Activated CD8-positive, alpha-beta memory T cell treated with anti-CD3 and anti-CD28 coated beads, Interleukin-2, amount 50 U/mL, for 24 hours (primary cell): Measurements from ENCODE around the gene RAB40B.

Experiments used
- DNase-seq: peaks from one replicate; pipeline ENCODE4 v3.0.0-alpha.2; 2020; ENCODE audit errors: extremely low read depth

Gene RAB40B

GRCh38 chr17:82716203-82717010 is 17.9 kb upstream of the RAB40B start, which contains the start of gene FN3KRP:
TSS of gene FN3KRP (plus strand) at chr17:82716706. CDS start at chr17:82716756, 50 bp downstream.
- DNase-seq, result peak; percentile 78

GRCh38 chr17:82713071-82713723 is 14.7 kb upstream of the RAB40B start:
- DNase-seq, result no peak

- no peak for DNase-seq
Observed at GRCh38 chr17:82710499-82711232, 12.2 kb upstream of the RAB40B start.

- no peak for DNase-seq
Observed at GRCh38 chr17:82709676-82710498, 11.4 kb upstream of the RAB40B start.

GRCh38 chr17:82709024-82709675 is 10.7 kb upstream of the RAB40B start:
- DNase-seq, result no peak

- DNase-seq, result no peak
Observed at GRCh38 chr17:82705756-82706155, 7.3 kb upstream of the RAB40B start.

- no peak for DNase-seq
Observed at GRCh38 chr17:82704886-82705285, 6.4 kb upstream of the RAB40B start.

- no peak for DNase-seq
Observed at GRCh38 chr17:82703935-82704865, 5.7 kb upstream of the RAB40B start.

GRCh38 chr17:82703036-82703745 is 4.7 kb upstream of the RAB40B start:
- DNase-seq, result no peak

GRCh38 chr17:82702231-82702927 is 3.9 kb upstream of the RAB40B start:
- DNase-seq, result no peak

- DNase-seq, result no peak
Observed at GRCh38 chr17:82699551-82699950, 1.1 kb upstream of the RAB40B start.

GRCh38 chr17:82698974-82699442 is 510 bp upstream of the RAB40B start:
- DNase-seq, result no peak

- DNase-seq, result no peak
Observed at GRCh38 chr17:82697808-82698064, 762 bp downstream of the RAB40B start.

GRCh38 chr17:82696916-82697807 is 1.3 kb downstream of the RAB40B start:
- DNase-seq, result no peak

GRCh38 chr17:82696259-82696658 is 2.2 kb downstream of the RAB40B start:
- no peak for DNase-seq

GRCh38 chr17:82694647-82695046 is 3.9 kb downstream of the RAB40B start:
- no peak for DNase-seq

- no peak for DNase-seq
Observed at GRCh38 chr17:82693168-82693867, 5.2 kb downstream of the RAB40B start.
